OCI-LY3 (cell line): ENCODE measurements around the gene KRTAP6-2.
A peak's percentile ranks its signal among the peaks of the same experiment; 100 is the strongest.

Experiments
- H2AFZ ChIP-seq: fragments of 200-600, 300-600 bp; shearing (Covaris generic); 2 replicates; pipeline ENCODE4 v1.6.0; 2014; ENCODE audit warnings: antibody characterized with exemption, low read depth, low read length
- H3K27ac ChIP-seq: fragments of 200-600, 300-600 bp; sonication (generic); 2 replicates; pipeline ENCODE4 v1.5.1; 2014; ENCODE audit warnings: mild to moderate bottlenecking, low read length, moderate library complexity, mixed read lengths
- H3K27me3 ChIP-seq: fragments of 200-600, 300-600 bp; sonication (generic); 2 replicates; pipeline ENCODE4 v1.6.1; 2014; ENCODE audit warnings: low read depth, low read length, mixed read lengths
- H3K36me3 ChIP-seq: fragments of 200-600, 300-600 bp; sonication (generic); replicated peaks from 2 replicates; pipeline ENCODE3; 2014; ENCODE audit warnings: low read depth, low read length, mixed read lengths
- H3K4me1 ChIP-seq: fragments of 300-600, 200-600 bp; sonication (generic); 2 replicates; pipeline ENCODE4 v1.6.1; 2014; ENCODE audit warnings: low read length, mixed read lengths
- H3K4me2 ChIP-seq: fragments of 200-600, 300-600 bp; sonication (generic); 2 replicates; pipeline ENCODE4 v1.6.1; 2014; ENCODE audit warnings: low read length, mixed read lengths
- H3K4me3 ChIP-seq: fragments of 300-600, 200-600 bp; sonication (generic); 2 replicates; pipeline ENCODE4 v1.5.1; 2014; ENCODE audit warnings: antibody characterized with exemption, mild to moderate bottlenecking, low read length, moderate library complexity
- H3K79me2 ChIP-seq: fragments of 300-600, 200-600 bp; shearing (Covaris generic); 2 replicates; pipeline ENCODE4 v1.6.1; 2014; ENCODE audit warnings: mild to moderate bottlenecking, low read length, mixed read lengths
- H3K9ac ChIP-seq: fragments of 300-600, 200-600 bp; shearing (Covaris generic); 2 replicates; pipeline ENCODE4 v1.6.0; 2014; ENCODE audit warnings: mild to moderate bottlenecking, low read length, moderate library complexity
- H3K9me3 ChIP-seq: fragments of 200-600, 300-600 bp; shearing (Covaris generic); 2 replicates; pipeline ENCODE4 v1.6.1; 2014; ENCODE audit warnings: low read length, mixed read lengths; ENCODE audit not compliant: insufficient read depth
- H4K20me1 ChIP-seq: fragments of 200-600, 300-600 bp; sonication (generic); 2 replicates; pipeline ENCODE4 v1.6.1; 2016; ENCODE audit warnings: low read length, mixed read lengths; ENCODE audit not compliant: insufficient read depth
- CTCF ChIP-seq: fragments of 200-600, 300-600 bp; sonication (generic); IDR thresholded peaks from 2 replicates; pipeline ENCODE4 v1.5.1; 2014; ENCODE audit warnings: antibody characterized with exemption, low read length, low read depth
- EZH2phosphoT487 ChIP-seq: fragments of 200-600 bp; shearing (Covaris generic); IDR thresholded peaks from 2 replicates; pipeline ENCODE4 v1.6.1; 2018; ENCODE audit warnings: antibody characterized with exemption, mixed run types, low read depth

The KRTAP6-2 gene

GRCh38 chr21:30615199-30615598 is 16.5 kb upstream of the KRTAP6-2 start:
- H3K4me1 ChIP-seq, result peaks cover 65% of the 10 kb centered on the region
- H3K4me3 ChIP-seq, result peak overlapping the region; percentile 33; the same call in 1 of the 2 replicates
- no peak for TF ChIP-seq EZH2phosphoT487
- TF ChIP-seq CTCF, result no peak
- no peaks in the 10 kb centered on the region for H3K27me3 ChIP-seq
- peak overlapping the region; percentile 52 for H3K4me2 ChIP-seq
- H3K9ac ChIP-seq, result peak overlapping the region; percentile 71
- peaks cover 50% of the 10 kb centered on the region for H3K36me3 ChIP-seq
- peaks cover 26% of the 10 kb centered on the region for H3K9me3 ChIP-seq
- H2AFZ ChIP-seq, result no peak overlapping the region
- peak overlapping the region; percentile 96 for H3K27ac ChIP-seq
- no peaks in the 10 kb centered on the region for H4K20me1 ChIP-seq
- no peaks in the 10 kb centered on the region for H3K79me2 ChIP-seq

GRCh38 chr21:30613836-30614235 is 15.1 kb upstream of the KRTAP6-2 start, which contains the start of gene KRTAP6-1:
KRTAP6-1 (minus strand) TSS chr21:30613930; CDS start chr21:30613904, 26 bp downstream.
- Histone ChIP-seq H3K4me3 (no peak within 1 kb of the TSS), H3K9ac (peak within 1 kb of the TSS; percentile 52; the same call in 1 of the 2 replicates)

GRCh38 chr21:30612132-30612531 is 13.4 kb upstream of the KRTAP6-2 start:
- Histone ChIP-seq H3K4me1 (peaks cover 55% of the 10 kb centered on the region), H3K9me3 (peaks cover 22% of the 10 kb centered on the region), H2AFZ (peak overlapping the region; percentile 68; the same call in 1 of the 2 replicates), H3K36me3 (peaks cover 34% of the 10 kb centered on the region), H3K4me3 (no peak overlapping the region), H3K27ac (peak overlapping the region; percentile 79), H3K4me2 (peak overlapping the region; percentile 29; the same call in 1 of the 2 replicates), H3K9ac (no peak overlapping the region), H4K20me1 (no peaks in the 10 kb centered on the region), H3K27me3 (no peaks in the 10 kb centered on the region), H3K79me2 (no peaks in the 10 kb centered on the region)
- TF ChIP-seq CTCF, result no peak
- TF ChIP-seq EZH2phosphoT487, result no peak

More at GRCh38 chr21:30613836-30614235, 15.1 kb upstream of the KRTAP6-2 start, which contains the start of gene KRTAP6-1:
- Histone ChIP-seq H3K9me3 (peaks cover 22% of the 10 kb centered on the region), H4K20me1 (no peaks in the 10 kb centered on the region), H3K27ac (peak within 1 kb of the TSS; percentile 96), H3K4me1 (peaks cover 57% of the 10 kb centered on the region), H3K27me3 (no peaks in the 10 kb centered on the region), H3K4me2 (peak within 1 kb of the TSS; percentile 31), H3K36me3 (peaks cover 40% of the 10 kb centered on the region), H3K79me2 (no peaks in the 10 kb centered on the region), H2AFZ (peak within 1 kb of the TSS; percentile 7; the same call in 1 of the 2 replicates)
- TF ChIP-seq EZH2phosphoT487 (no peak), CTCF (no peak)

- no peak overlapping the region for H3K4me2 ChIP-seq
- H3K27me3 ChIP-seq, result no peaks in the 10 kb centered on the region
- H3K9me3 ChIP-seq, result peaks cover 3% of the 10 kb centered on the region; the same call in 1 of the 2 replicates
- no peaks in the 10 kb centered on the region for H3K79me2 ChIP-seq
- no peak for TF ChIP-seq CTCF
- no peak for TF ChIP-seq EZH2phosphoT487
- H3K4me3 ChIP-seq, result no peak overlapping the region
- no peak overlapping the region for H3K9ac ChIP-seq
- H3K4me1 ChIP-seq, result no peaks in the 10 kb centered on the region
- H4K20me1 ChIP-seq, result no peaks in the 10 kb centered on the region
- no peak overlapping the region for H2AFZ ChIP-seq
- H3K27ac ChIP-seq, result no peak overlapping the region
- no peaks in the 10 kb centered on the region for H3K36me3 ChIP-seq
These were observed 7.3 kb upstream of the KRTAP6-2 start for GRCh38 chr21:30605968-30606367.
